IPS-20b (cell line): ENCODE results near the gene SLC27A3.

Experiments
- H3K27ac ChIP-seq: one replicate; pipeline ENCODE4 v1.5.1; 2013; ENCODE audit warnings: low read length
- H3K27me3 ChIP-seq: 2 replicates; pipeline ENCODE4 v1.6.1; 2013; ENCODE audit warnings: mild to moderate bottlenecking, low read length, inconsistent platforms; ENCODE audit not compliant: insufficient read depth
- H3K36me3 ChIP-seq: 2 replicates; pipeline ENCODE4 v1.6.1; 2013; ENCODE audit warnings: low read depth, mild to moderate bottlenecking, inconsistent platforms, low read length, moderate library complexity; ENCODE audit not compliant: insufficient read depth
- H3K4me1 ChIP-seq: 2 replicates; pipeline ENCODE4 v1.6.1; 2013; ENCODE audit warnings: mild to moderate bottlenecking, control low read depth, inconsistent platforms, low read length, moderate library complexity; ENCODE audit not compliant: insufficient read depth
- H3K4me3 ChIP-seq: 2 replicates; pipeline ENCODE4 v1.5.1; 2013; ENCODE audit warnings: mild to moderate bottlenecking, low read length, inconsistent platforms
- H3K9ac ChIP-seq: 2 replicates; pipeline ENCODE4 v1.6.1; 2013; ENCODE audit warnings: low read depth, mild to moderate bottlenecking, inconsistent platforms, low read length, moderate library complexity
- H3K9me3 ChIP-seq: 2 replicates; pipeline ENCODE4 v1.6.1; 2013; ENCODE audit warnings: mild to moderate bottlenecking, low read depth, low read length, inconsistent platforms; ENCODE audit not compliant: insufficient read depth

SLC27A3 gene

GRCh38 chr1:153789478-153790034, 14.3 kb downstream of the SLC27A3 start:
- Histone ChIP-seq H3K9me3 (no peaks in the 10 kb centered on the region), H3K27me3 (no peaks in the 10 kb centered on the region), H3K4me1 (peaks cover 8% of the 10 kb centered on the region; the same call in 1 of the 2 replicates), H3K36me3 (no peaks in the 10 kb centered on the region), H3K9ac (no peak overlapping the region), H3K4me3 (no peak overlapping the region), H3K27ac (no peak overlapping the region)

GRCh38 chr1:153790313-153790965, 15.2 kb downstream of the SLC27A3 start:
- no peaks in the 10 kb centered on the region for H3K36me3 ChIP-seq
- no peak overlapping the region for H3K4me3 ChIP-seq
- no peak overlapping the region for H3K27ac ChIP-seq
- peaks cover 8% of the 10 kb centered on the region; the same call in 1 of the 2 replicates for H3K4me1 ChIP-seq
- H3K9me3 ChIP-seq = no peaks in the 10 kb centered on the region
- no peak overlapping the region for H3K9ac ChIP-seq
- H3K27me3 ChIP-seq = no peaks in the 10 kb centered on the region

- Histone ChIP-seq H3K4me1 (peaks cover 8% of the 10 kb centered on the region; the same call in 1 of the 2 replicates), H3K9me3 (no peaks in the 10 kb centered on the region), H3K4me3 (no peak overlapping the region), H3K9ac (no peak overlapping the region), H3K27me3 (no peaks in the 10 kb centered on the region), H3K36me3 (no peaks in the 10 kb centered on the region), H3K27ac (no peak overlapping the region)
Measured at GRCh38 chr1:153790966-153791647, 15.9 kb downstream of the SLC27A3 start.

- H3K4me3 ChIP-seq = no peak overlapping the region
- no peaks in the 10 kb centered on the region for H3K27me3 ChIP-seq
- peaks cover 8% of the 10 kb centered on the region; the same call in 1 of the 2 replicates for H3K4me1 ChIP-seq
- H3K27ac ChIP-seq = no peak overlapping the region
- no peaks in the 10 kb centered on the region for H3K9me3 ChIP-seq
- no peak overlapping the region for H3K9ac ChIP-seq
- H3K36me3 ChIP-seq = no peaks in the 10 kb centered on the region
Measured at GRCh38 chr1:153791648-153792253, 16.5 kb downstream of the SLC27A3 start.

- H3K36me3 ChIP-seq = no peaks in the 10 kb centered on the region
- H3K27me3 ChIP-seq = no peaks in the 10 kb centered on the region
- peaks cover 8% of the 10 kb centered on the region; the same call in 1 of the 2 replicates for H3K4me1 ChIP-seq
- H3K27ac ChIP-seq = no peak overlapping the region
- H3K9me3 ChIP-seq = no peaks in the 10 kb centered on the region
- H3K9ac ChIP-seq = no peak overlapping the region
- no peak overlapping the region for H3K4me3 ChIP-seq
Measured at GRCh38 chr1:153792631-153793041, 17.4 kb downstream of the SLC27A3 start.

- no peaks in the 10 kb centered on the region for H3K36me3 ChIP-seq
- H3K27ac ChIP-seq = no peak overlapping the region
- H3K9me3 ChIP-seq = no peaks in the 10 kb centered on the region
- peak overlapping the region; percentile 50; the same call in 1 of the 2 replicates for H3K4me3 ChIP-seq
- peaks cover 8% of the 10 kb centered on the region; the same call in 1 of the 2 replicates for H3K4me1 ChIP-seq
- no peaks in the 10 kb centered on the region for H3K27me3 ChIP-seq
- peak overlapping the region; percentile 45; the same call in 1 of the 2 replicates for H3K9ac ChIP-seq
Measured at GRCh38 chr1:153793261-153793972, 18.2 kb downstream of the SLC27A3 start.

GRCh38 chr1:153793973-153794615, 18.9 kb downstream of the SLC27A3 start:
- peak overlapping the region; percentile 40 for H3K27ac ChIP-seq
- H3K9me3 ChIP-seq = no peaks in the 10 kb centered on the region
- H3K4me3 ChIP-seq = peak overlapping the region; percentile 50; the same call in 1 of the 2 replicates
- H3K9ac ChIP-seq = peak overlapping the region; percentile 45; the same call in 1 of the 2 replicates
- H3K36me3 ChIP-seq = no peaks in the 10 kb centered on the region
- no peaks in the 10 kb centered on the region for H3K27me3 ChIP-seq
- H3K4me1 ChIP-seq = peaks cover 8% of the 10 kb centered on the region; the same call in 1 of the 2 replicates

GRCh38 chr1:153794624-153795329, 19.6 kb downstream of the SLC27A3 start:
- H3K4me1 ChIP-seq = peaks cover 8% of the 10 kb centered on the region; the same call in 1 of the 2 replicates
- peak overlapping the region; percentile 45; the same call in 1 of the 2 replicates for H3K9ac ChIP-seq
- no peaks in the 10 kb centered on the region for H3K9me3 ChIP-seq
- H3K4me3 ChIP-seq = peak overlapping the region; percentile 50; the same call in 1 of the 2 replicates
- no peaks in the 10 kb centered on the region for H3K36me3 ChIP-seq
- H3K27me3 ChIP-seq = no peaks in the 10 kb centered on the region
- H3K27ac ChIP-seq = peak overlapping the region; percentile 40

- Histone ChIP-seq H3K36me3 (no peaks in the 10 kb centered on the region), H3K4me1 (peaks cover 8% of the 10 kb centered on the region; the same call in 1 of the 2 replicates), H3K9ac (peak overlapping the region; percentile 45; the same call in 1 of the 2 replicates), H3K4me3 (peak overlapping the region; percentile 41; the same call in 1 of the 2 replicates), H3K9me3 (no peaks in the 10 kb centered on the region), H3K27ac (no peak overlapping the region), H3K27me3 (no peaks in the 10 kb centered on the region)
Measured at GRCh38 chr1:153795330-153795837, 20.2 kb downstream of the SLC27A3 start.
